ENCODE results near the gene CNTNAP2.

- no peak for TF ChIP-seq EZH2 (IDR thresholded peaks at IDR 0.05)
- TF ChIP-seq POLR2AphosphoS5 (IDR thresholded peaks at IDR 0.05; ENCODE audit: borderline replicate concordance, low read depth, low read length) = no peak
Observed at GRCh38 chr7:147411096-147411495, 1294.5 kb downstream of the CNTNAP2 start.
